Measurements from ENCODE around the gene DUSP28.

DUSP28 gene

GRCh38 chr2:240597419-240598181 lies 37.4 kb downstream of the DUSP28 start:
- DNase-seq (ENCODE audit: low read depth), result no peak
- TF ChIP-seq CTCF (IDR thresholded peaks at IDR 0.05; ENCODE audit: low read depth, low read length, missing control alignments), result no peak
- no peak overlapping the region for H3K4me3 ChIP-seq (ENCODE audit: low read depth, low read length)

GRCh38 chr2:240598311-240598911 lies 38.3 kb downstream of the DUSP28 start:
- TF ChIP-seq CTCF (IDR thresholded peaks at IDR 0.05; ENCODE audit: low read depth, low read length, missing control alignments), result no peak
- no peak for DNase-seq (ENCODE audit: low read depth)
- H3K4me3 ChIP-seq (ENCODE audit: low read depth, low read length), result no peak overlapping the region

- DNase-seq (ENCODE audit: low read depth), result no peak
- H3K4me3 ChIP-seq (ENCODE audit: low read depth, low read length), result no peak overlapping the region
- no peak for TF ChIP-seq CTCF (IDR thresholded peaks at IDR 0.05; ENCODE audit: low read depth, low read length, missing control alignments)
Observed at GRCh38 chr2:240599141-240599583, 39.0 kb downstream of the DUSP28 start.

- DNase-seq (ENCODE audit: low read depth), result no peak
- no peak for TF ChIP-seq CTCF (IDR thresholded peaks at IDR 0.05; ENCODE audit: low read depth, low read length, missing control alignments)
- no peak overlapping the region for H3K4me3 ChIP-seq (ENCODE audit: low read depth, low read length)
Observed at GRCh38 chr2:240600451-240600961, 40.3 kb downstream of the DUSP28 start.

- no peak overlapping the region for H3K4me3 ChIP-seq (ENCODE audit: low read depth, low read length)
- TF ChIP-seq CTCF (IDR thresholded peaks at IDR 0.05; ENCODE audit: low read depth, low read length, missing control alignments), result no peak
- DNase-seq (ENCODE audit: low read depth), result no peak
Observed at GRCh38 chr2:240601061-240601830, 41.1 kb downstream of the DUSP28 start.

- H3K4me3 ChIP-seq (ENCODE audit: low read depth, low read length), result no peak overlapping the region
- TF ChIP-seq CTCF (IDR thresholded peaks at IDR 0.05; ENCODE audit: low read depth, low read length, missing control alignments), result no peak
- DNase-seq (ENCODE audit: low read depth), result no peak
Observed at GRCh38 chr2:240601831-240602160, 41.6 kb downstream of the DUSP28 start.

Measured in GM12864 (cell line).